GM23338 (cell line): ENCODE measurements around the gene VWA3B. TPM values are rescaled to one million over a fixed set of nuclear protein-coding genes. Genes with fewer than 3 reads are reported as not detected.

Source experiments
- ATAC-seq: fragments of 200-7000 bp; cut with Tn5 transposase; 3 replicates; pipeline ENCODE4 v1.9.1; 2020
- DNase-seq: peaks from one replicate; pipeline ENCODE4 v3.0.0-alpha.2; 2015; ENCODE audit warnings: low spot score
- H2AFZ ChIP-seq: fragments of 200-600 bp; sonication (generic); 2 replicates; pipeline ENCODE4 v1.8.0; 2016; ENCODE audit warnings: antibody characterized with exemption, mild to moderate bottlenecking, moderate library complexity
- H3F3A ChIP-seq: fragments of 200-600 bp; sonication (generic); replicated peaks from 2 replicates; pipeline ENCODE4 v1.8.0; 2017; ENCODE audit warnings: antibody characterized with exemption, mixed run types, low read depth
- H3K27ac ChIP-seq: fragments of 200-600 bp; sonication (generic); 2 replicates; pipeline ENCODE4 v1.6.1; 2016; ENCODE audit warnings: low read depth
- H3K27me3 ChIP-seq: fragments of 200-600 bp; sonication (generic); 2 replicates; pipeline ENCODE4 v1.8.0; 2016; ENCODE audit warnings: mild to moderate bottlenecking, mixed run types, moderate library complexity; ENCODE audit not compliant: insufficient read depth
- H3K36me3 ChIP-seq: fragments of 200-600 bp; sonication (generic); 2 replicates; pipeline ENCODE4 v1.8.0; 2016; ENCODE audit warnings: mild to moderate bottlenecking; ENCODE audit not compliant: insufficient read depth
- H3K4me1 ChIP-seq: fragments of 200-600 bp; sonication (generic); 2 replicates; pipeline ENCODE4 v1.8.0; 2016; ENCODE audit warnings: mild to moderate bottlenecking, moderate library complexity; ENCODE audit not compliant: insufficient read depth
- H3K4me2 ChIP-seq: fragments of 200-600 bp; sonication (generic); 2 replicates; pipeline ENCODE4 v1.7.1; 2017; ENCODE audit warnings: mixed run types
- H3K4me3 ChIP-seq: fragments of 200-600 bp; sonication (generic); 2 replicates; pipeline ENCODE4 v1.6.1; 2016; ENCODE audit warnings: mixed run types
- H3K79me2 ChIP-seq: fragments of 200-600 bp; sonication (generic); replicated peaks from 2 replicates; pipeline ENCODE4 v1.8.0; 2017; ENCODE audit warnings: mild to moderate bottlenecking; ENCODE audit not compliant: insufficient read depth
- H3K9me2 ChIP-seq: fragments of 200-600 bp; sonication (generic); 2 replicates; pipeline ENCODE4 v1.8.0; 2017; ENCODE audit not compliant: insufficient read depth
- H4K20me1 ChIP-seq: fragments of 200-600 bp; sonication (generic); replicated peaks from 2 replicates; pipeline ENCODE4 v1.8.0; 2017; ENCODE audit warnings: mild to moderate bottlenecking; ENCODE audit not compliant: insufficient read depth
- H3K27ac Mint-ChIP-seq: 2 replicates; pipeline ENCODE4 v1.8.0; 2020; ENCODE audit warnings: inconsistent platforms, mild to moderate bottlenecking, moderate library complexity, mixed read lengths
- H3K27me3 Mint-ChIP-seq: 3 replicates; pipeline ENCODE4 v1.8.0; 2022; ENCODE audit warnings: low read depth, mild to moderate bottlenecking, moderate library complexity, mixed read lengths, inconsistent platforms; ENCODE audit not compliant: insufficient read depth, poor library complexity
- H3K36me3 Mint-ChIP-seq: 3 replicates; pipeline ENCODE4 v1.8.0; 2021; ENCODE audit warnings: low read depth, mild to moderate bottlenecking, inconsistent platforms, moderate library complexity, mixed read lengths
- H3K4me1 Mint-ChIP-seq: 3 replicates; pipeline ENCODE4 v1.8.0; 2020; ENCODE audit warnings: mild to moderate bottlenecking, inconsistent platforms, mixed read lengths
- H3K4me3 Mint-ChIP-seq: 3 replicates; pipeline ENCODE4 v1.8.0; 2021; ENCODE audit warnings: moderate library complexity, mild to moderate bottlenecking, inconsistent platforms, mixed read lengths
- H3K9me3 Mint-ChIP-seq: 3 replicates; pipeline ENCODE4 v1.8.0; 2020; ENCODE audit warnings: moderate library complexity, mild to moderate bottlenecking, inconsistent platforms, mixed read lengths
- CREB1 ChIP-seq: fragments of 250-450 bp; sonication (Bioruptor Pico); IDR thresholded peaks from 2 replicates; pipeline ENCODE4 v1.5.0; 2020; ENCODE audit warnings: low read depth, mild to moderate bottlenecking, moderate library complexity
- CTCF ChIP-seq, 2 experiments: fragments of 200-600 bp in 1 of 2; sonication (generic) in 1 of 2; conservative IDR thresholded peaks; 2 replicates each; pipeline versions ENCODE4 v1.5.1 to v1.6.1; 2016 to 2017; ENCODE audit warnings: antibody characterized with exemption in 2 of 2, low read depth in 2 of 2, mild to moderate bottlenecking in 2 of 2, moderate library complexity in 1 of 2
- ETS1 ChIP-seq: IDR thresholded peaks from 2 replicates; pipeline ENCODE4 v1.6.1; 2016; ENCODE audit warnings: antibody characterized with exemption
- EZH2 ChIP-seq: fragments of 200-600 bp; sonication (generic); IDR thresholded peaks from one replicate; pipeline ENCODE4 v1.8.0; 2017; ENCODE audit warnings: antibody characterized with exemption, mild to moderate bottlenecking, low read depth; ENCODE audit not compliant: unreplicated experiment
- EZH2phosphoT487 ChIP-seq: fragments of 200-600 bp; sonication (generic); IDR thresholded peaks from one replicate; pipeline ENCODE4 v1.8.1; 2018; ENCODE audit warnings: antibody characterized with exemption; ENCODE audit not compliant: unreplicated experiment
- JUNB ChIP-seq: IDR thresholded peaks from one replicate; pipeline ENCODE4 v1.6.1; 2016; ENCODE audit warnings: antibody characterized with exemption; ENCODE audit not compliant: unreplicated experiment
- NANOG ChIP-seq: IDR thresholded peaks from 2 replicates; pipeline ENCODE4 v1.6.1; 2016; ENCODE audit warnings: antibody characterized with exemption, borderline replicate concordance
- POLR2AphosphoS5 ChIP-seq: IDR thresholded peaks from 2 replicates; pipeline ENCODE4 v1.6.1; 2016; ENCODE audit warnings: antibody characterized with exemption, low read depth
- REST ChIP-seq: IDR thresholded peaks from one replicate; pipeline ENCODE4 v1.6.1; 2018; ENCODE audit warnings: antibody characterized with exemption; ENCODE audit not compliant: unreplicated experiment
- STAT1 ChIP-seq: IDR thresholded peaks from one replicate; pipeline ENCODE4 v1.6.1; 2016; ENCODE audit warnings: antibody characterized with exemption; ENCODE audit not compliant: unreplicated experiment
- ZNF114 ChIP-seq: fragments of 250-450 bp; sonication (Bioruptor Pico); IDR thresholded peaks from 2 replicates; pipeline ENCODE4 v1.5.0; 2020; ENCODE audit warnings: mild to moderate bottlenecking, moderate library complexity
- ZNF331 ChIP-seq: fragments of 250-450 bp; sonication (Bioruptor Pico); IDR thresholded peaks from 2 replicates; pipeline ENCODE4 v1.5.0; 2020; ENCODE audit warnings: low read depth, mild to moderate bottlenecking, moderate library complexity
- polyA plus RNA-seq: library from polyadenylated mRNA; unstranded; fragments of >200 nt; fragmentation: Nextera tagmentation; extraction: Ambion mirVana; gene quantifications from 2 replicates; pipeline ENCODE4 v1.2.1, GENCODE V29; 2016
- total RNA-seq: library from RNA; depleted of rRNA; stranded (reverse); fragments of >200 nt; shearing (Covaris generic); gene quantifications from 2 replicates; pipeline ENCODE4 v1.2.3, GENCODE V29; 2014
- TF ChIP-seq, protein P1 (sequence below): fragments of 250-450 bp; sonication (Bioruptor Pico); IDR thresholded peaks from 2 replicates; pipeline ENCODE4 v1.5.0; 2020; ENCODE audit warnings: mild to moderate bottlenecking, moderate library complexity

The VWA3B gene
- total and polyA plus RNA-seq, 2 experiments from 2014 or later: not detected

- Mint-ChIP-seq H3K4me3 (no peak overlapping the region), H3K36me3 (no peaks in the 10 kb centered on the region), H3K9me3 (no peaks in the 10 kb centered on the region), H3K27me3 (no peaks in the 10 kb centered on the region), H3K27ac (no peak overlapping the region), H3K4me1 (no peaks in the 10 kb centered on the region)
- Histone ChIP-seq H3F3A (no peaks in the 10 kb centered on the region), H3K4me1 (no peaks in the 10 kb centered on the region), H3K4me3 (no peak overlapping the region), H4K20me1 (no peaks in the 10 kb centered on the region), H2AFZ (no peak overlapping the region), H3K9me2 (no peaks in the 10 kb centered on the region), H3K4me2 (no peak overlapping the region), H3K27ac (no peak overlapping the region), H3K27me3 (no peaks in the 10 kb centered on the region), H3K79me2 (no peaks in the 10 kb centered on the region), H3K36me3 (no peaks in the 10 kb centered on the region)
- no peak for DNase-seq
- no peak for TF ChIP-seq NANOG
- TF ChIP-seq EZH2phosphoT487: no peak
- TF ChIP-seq, protein P1, sequence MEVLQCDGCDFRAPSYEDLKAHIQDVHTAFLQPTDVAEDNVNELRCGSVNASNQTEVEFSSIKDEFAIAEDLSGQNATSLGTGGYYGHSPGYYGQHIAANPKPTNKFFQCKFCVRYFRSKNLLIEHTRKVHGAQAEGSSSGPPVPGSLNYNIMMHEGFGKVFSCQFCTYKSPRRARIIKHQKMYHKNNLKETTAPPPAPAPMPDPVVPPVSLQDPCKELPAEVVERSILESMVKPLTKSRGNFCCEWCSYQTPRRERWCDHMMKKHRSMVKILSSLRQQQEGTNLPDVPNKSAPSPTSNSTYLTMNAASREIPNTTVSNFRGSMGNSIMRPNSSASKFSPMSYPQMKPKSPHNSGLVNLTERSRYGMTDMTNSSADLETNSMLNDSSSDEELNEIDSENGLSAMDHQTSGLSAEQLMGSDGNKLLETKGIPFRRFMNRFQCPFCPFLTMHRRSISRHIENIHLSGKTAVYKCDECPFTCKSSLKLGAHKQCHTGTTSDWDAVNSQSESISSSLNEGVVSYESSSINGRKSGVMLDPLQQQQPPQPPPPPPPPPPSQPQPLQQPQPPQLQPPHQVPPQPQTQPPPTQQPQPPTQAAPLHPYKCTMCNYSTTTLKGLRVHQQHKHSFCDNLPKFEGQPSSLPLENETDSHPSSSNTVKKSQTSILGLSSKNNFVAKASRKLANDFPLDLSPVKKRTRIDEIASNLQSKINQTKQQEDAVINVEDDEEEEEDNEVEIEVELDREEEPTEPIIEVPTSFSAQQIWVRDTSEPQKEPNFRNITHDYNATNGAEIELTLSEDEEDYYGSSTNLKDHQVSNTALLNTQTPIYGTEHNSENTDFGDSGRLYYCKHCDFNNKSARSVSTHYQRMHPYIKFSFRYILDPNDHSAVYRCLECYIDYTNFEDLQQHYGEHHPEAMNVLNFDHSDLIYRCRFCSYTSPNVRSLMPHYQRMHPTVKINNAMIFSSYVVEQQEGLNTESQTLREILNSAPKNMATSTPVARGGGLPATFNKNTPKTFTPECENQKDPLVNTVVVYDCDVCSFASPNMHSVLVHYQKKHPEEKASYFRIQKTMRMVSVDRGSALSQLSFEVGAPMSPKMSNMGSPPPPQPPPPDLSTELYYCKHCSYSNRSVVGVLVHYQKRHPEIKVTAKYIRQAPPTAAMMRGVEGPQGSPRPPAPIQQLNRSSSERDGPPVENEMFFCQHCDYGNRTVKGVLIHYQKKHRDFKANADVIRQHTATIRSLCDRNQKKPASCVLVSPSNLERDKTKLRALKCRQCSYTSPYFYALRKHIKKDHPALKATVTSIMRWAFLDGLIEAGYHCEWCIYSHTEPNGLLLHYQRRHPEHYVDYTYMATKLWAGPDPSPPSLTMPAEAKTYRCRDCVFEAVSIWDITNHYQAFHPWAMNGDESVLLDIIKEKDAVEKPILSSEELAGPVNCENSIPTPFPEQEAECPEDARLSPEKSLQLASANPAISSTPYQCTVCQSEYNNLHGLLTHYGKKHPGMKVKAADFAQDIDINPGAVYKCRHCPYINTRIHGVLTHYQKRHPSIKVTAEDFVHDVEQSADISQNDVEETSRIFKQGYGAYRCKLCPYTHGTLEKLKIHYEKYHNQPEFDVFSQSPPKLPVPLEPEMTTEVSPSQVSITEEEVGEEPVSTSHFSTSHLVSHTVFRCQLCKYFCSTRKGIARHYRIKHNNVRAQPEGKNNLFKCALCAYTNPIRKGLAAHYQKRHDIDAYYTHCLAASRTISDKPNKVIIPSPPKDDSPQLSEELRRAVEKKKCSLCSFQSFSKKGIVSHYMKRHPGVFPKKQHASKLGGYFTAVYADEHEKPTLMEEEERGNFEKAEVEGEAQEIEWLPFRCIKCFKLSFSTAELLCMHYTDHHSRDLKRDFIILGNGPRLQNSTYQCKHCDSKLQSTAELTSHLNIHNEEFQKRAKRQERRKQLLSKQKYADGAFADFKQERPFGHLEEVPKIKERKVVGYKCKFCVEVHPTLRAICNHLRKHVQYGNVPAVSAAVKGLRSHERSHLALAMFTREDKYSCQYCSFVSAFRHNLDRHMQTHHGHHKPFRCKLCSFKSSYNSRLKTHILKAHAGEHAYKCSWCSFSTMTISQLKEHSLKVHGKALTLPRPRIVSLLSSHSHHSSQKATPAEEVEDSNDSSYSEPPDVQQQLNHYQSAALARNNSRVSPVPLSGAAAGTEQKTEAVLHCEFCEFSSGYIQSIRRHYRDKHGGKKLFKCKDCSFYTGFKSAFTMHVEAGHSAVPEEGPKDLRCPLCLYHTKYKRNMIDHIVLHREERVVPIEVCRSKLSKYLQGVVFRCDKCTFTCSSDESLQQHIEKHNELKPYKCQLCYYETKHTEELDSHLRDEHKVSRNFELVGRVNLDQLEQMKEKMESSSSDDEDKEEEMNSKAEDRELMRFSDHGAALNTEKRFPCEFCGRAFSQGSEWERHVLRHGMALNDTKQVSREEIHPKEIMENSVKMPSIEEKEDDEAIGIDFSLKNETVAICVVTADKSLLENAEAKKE (CRISPR knock-in tag): no peak
- no peak for TF ChIP-seq ZNF331
- no peak for TF ChIP-seq STAT1
- TF ChIP-seq REST: no peak
- no peak for TF ChIP-seq ETS1
- no peak for TF ChIP-seq POLR2AphosphoS5
- no peak for TF ChIP-seq ZNF114 (CRISPR knock-in tag)
- TF ChIP-seq CREB1 (CRISPR knock-in tag): no peak
- TF ChIP-seq EZH2: no peak
- no peak for TF ChIP-seq CTCF (conservative IDR thresholded peaks at IDR 0.05; ENCODE audit: low read depth in 2 of 2)
- TF ChIP-seq JUNB: no peak
- no peak for ATAC-seq
These were observed 118.9 kb downstream of the VWA3B start for GRCh38 chr2:98205889-98206288.
